IMR-90 (cell line): ENCODE data around the gene SCN8A. TPM values are rescaled to one million over a fixed set of nuclear protein-coding genes. Genes with fewer than 3 reads are reported as not detected.

ENCODE experiments used
- ATAC-seq: fragments of 200-7000 bp; cut with Tn5 transposase; 2 replicates; pipeline ENCODE4 v1.9.1; 2020; ENCODE audit warnings: low read depth, mild to moderate bottlenecking, moderate library complexity
- BruUV-seq: library from RNA; stranded (reverse); fragments of 400-500 nt; replicated peaks from 2 replicates; lab custom pipeline; 2021; lab: Mats Ljungman, UMichigan
- CTCF ChIA-PET: fragments of 300-600 bp; formaldehyde crosslinking; extraction: SDS; loops from one replicate; lab custom pipeline; 2021; ENCODE audit warnings: antibody characterized with exemption; lab: Yijun Ruan, JAX
- POLR2A ChIA-PET: fragments of 300-600 bp; sonication (Branson Sonifier 250); formaldehyde crosslinking; loops from one replicate; lab custom pipeline; 2022; ENCODE audit warnings: antibody characterized with exemption; ENCODE audit not compliant: unreplicated experiment; lab: Charles Lee
- DNase-seq: peaks from one replicate; pipeline ENCODE4 v3.0.0; 2013
- H2AFZ ChIP-seq: replicated peaks from 2 replicates; pipeline ENCODE3; 2013; ENCODE audit warnings: low read length, mild to moderate bottlenecking; ENCODE audit not compliant: poor library complexity
- H2AK5ac ChIP-seq: 2 replicates; pipeline ENCODE4 v1.6.1; 2013; ENCODE audit warnings: low read depth, low read length, inconsistent platforms
- H2AK9ac ChIP-seq: replicated peaks from 2 replicates; pipeline ENCODE3; 2013; ENCODE audit warnings: mild to moderate bottlenecking, low read depth, low read length, moderate library complexity; ENCODE audit not compliant: poor library complexity
- H2BK120ac ChIP-seq: 2 replicates; pipeline ENCODE4 v1.6.1; 2013; ENCODE audit warnings: low read depth, low read length, inconsistent platforms
- H2BK15ac ChIP-seq: 3 replicates; pipeline ENCODE4 v1.6.1; 2013; ENCODE audit warnings: low read depth, low read length, inconsistent platforms
- H2BK20ac ChIP-seq: 2 replicates; pipeline ENCODE4 v1.6.1; 2013; ENCODE audit warnings: low read depth, mild to moderate bottlenecking, inconsistent platforms, low read length, moderate library complexity
- H2BK5ac ChIP-seq: 2 replicates; pipeline ENCODE4 v1.6.1; 2013; ENCODE audit warnings: mild to moderate bottlenecking, low read depth, low read length, inconsistent platforms; ENCODE audit not compliant: poor library complexity, severe bottlenecking
- H3K14ac ChIP-seq: replicated peaks from 2 replicates; pipeline ENCODE4 v1.6.1; 2013; ENCODE audit warnings: low read depth, low read length, inconsistent platforms
- H3K18ac ChIP-seq: 2 replicates; pipeline ENCODE4 v1.6.1; 2013; ENCODE audit warnings: low read depth, low read length, control low read depth
- H3K23ac ChIP-seq: 2 replicates; pipeline ENCODE4 v1.6.1; 2013; ENCODE audit warnings: low read depth, low read length, inconsistent platforms
- H3K27ac ChIP-seq: 2 replicates; pipeline ENCODE4 v1.5.1; 2013; ENCODE audit warnings: mild to moderate bottlenecking, control low read depth, low read length; ENCODE audit not compliant: insufficient read depth
- H3K27me3 ChIP-seq: 2 replicates; pipeline ENCODE4 v1.6.1; 2013; ENCODE audit warnings: low read length; ENCODE audit not compliant: control insufficient read depth, insufficient read depth
- H3K36me3 ChIP-seq: 2 replicates; pipeline ENCODE4 v1.6.1; 2013; ENCODE audit warnings: low read length, mixed read lengths; ENCODE audit not compliant: control insufficient read depth, insufficient read depth
- H3K4ac ChIP-seq: 2 replicates; pipeline ENCODE4 v1.6.1; 2013; ENCODE audit warnings: low read depth, low read length, inconsistent platforms
- H3K4me1 ChIP-seq: 2 replicates; pipeline ENCODE4 v1.6.1; 2013; ENCODE audit warnings: low read length, mixed read lengths; ENCODE audit not compliant: control insufficient read depth, insufficient read depth
- H3K4me2 ChIP-seq: 2 replicates; pipeline ENCODE4 v1.6.1; 2013; ENCODE audit warnings: low read depth, mild to moderate bottlenecking, control low read depth, low read length, moderate library complexity
- H3K4me3 ChIP-seq: 2 replicates; pipeline ENCODE4 v1.5.1; 2013; ENCODE audit warnings: low read depth, mild to moderate bottlenecking, control low read depth, low read length, moderate library complexity; ENCODE audit not compliant: insufficient read depth
- H3K56ac ChIP-seq: 2 replicates; pipeline ENCODE4 v1.6.1; 2013; ENCODE audit warnings: low read length, inconsistent platforms; ENCODE audit not compliant: insufficient read depth; ENCODE audit errors: extremely low read depth
- H3K79me1 ChIP-seq, 2 experiments: 2 replicates each; pipeline ENCODE4 v1.6.1; 2013; ENCODE audit warnings: low read length in 2 of 2, inconsistent platforms in 1 of 2, low read depth in 1 of 2
- H3K9ac ChIP-seq: 2 replicates; pipeline ENCODE4 v1.6.1; 2013; ENCODE audit warnings: low read depth, low read length, control low read depth
- H3K9me1 ChIP-seq: 2 replicates; pipeline ENCODE4 v1.6.1; 2013; ENCODE audit warnings: low read length, inconsistent platforms; ENCODE audit not compliant: insufficient read depth
- H3K9me3 ChIP-seq: 2 replicates; pipeline ENCODE4 v1.6.1; 2013; ENCODE audit warnings: low read length; ENCODE audit not compliant: control insufficient read depth, insufficient read depth
- H4K20me1 ChIP-seq: 2 replicates; pipeline ENCODE4 v1.6.1; 2013; ENCODE audit warnings: low read length, inconsistent platforms; ENCODE audit not compliant: insufficient read depth
- H4K5ac ChIP-seq: 2 replicates; pipeline ENCODE4 v1.6.1; 2013; ENCODE audit warnings: mild to moderate bottlenecking, low read depth, low read length, control low read depth
- H4K8ac ChIP-seq, 2 experiments: 2 replicates each; pipeline ENCODE4 v1.6.1; 2013; ENCODE audit warnings: low read depth in 2 of 2, low read length in 2 of 2, control low read depth in 1 of 2, inconsistent platforms in 1 of 2
- H4K91ac ChIP-seq: 2 replicates; pipeline ENCODE4 v1.6.1; 2013; ENCODE audit warnings: low read depth, low read length, inconsistent platforms; ENCODE audit not compliant: insufficient read depth
- USF2 ChIP-seq: fragments of 150-350 bp; IDR thresholded peaks from 2 replicates; pipeline ENCODE4 v1.6.1; 2017; ENCODE audit warnings: mild to moderate bottlenecking, antibody characterized with exemption, low read length, low read depth
- WGBS, 2 experiments: methylation state at CpG; one replicate each; pipeline versions ENCODE4 v1.1.5 to v1.1.7; 2013; ENCODE audit warnings: missing lambda C conversion rate in 2 of 2; ENCODE audit not compliant: insufficient read length in 1 of 2; ENCODE audit errors: extremely low coverage in 2 of 2; 5-methylcytosine and 5-hydroxymethylcytosine counted together
- dilution Hi-C: fragments of 300-500 bp; cut with HindIII; formaldehyde crosslinking; loops from one replicate; pipeline ENCODE4 v1.14.3; 2018; ENCODE audit warnings: low sequenced_read_pairs; ENCODE audit not compliant: unreplicated experiment
- in situ Hi-C: fragments of 300-500 bp; cut with MboI; formaldehyde crosslinking; loops from 3 replicates; pipeline ENCODE4 v1.14.3; 2019; ENCODE audit warnings: low sequenced_read_pairs, inconsistent platforms, mixed read lengths
- intact Hi-C: fragments of 100-400 bp; cut with micrococcal nuclease; formaldehyde crosslinking; loops from 2 replicates; pipeline ENCODE4 v1.10.0; 2022
- polyA plus RNA-seq, 3 experiments: library from polyadenylated mRNA; depleted of rRNA; stranded (reverse); fragments of >200 nt; gene quantifications; 2 replicates each; pipeline ENCODE4 v1.2.3, GENCODE V29; 2012; ENCODE audit warnings: low replicate concordance in 1 of 3
- total RNA-seq: library from RNA; depleted of rRNA; stranded (reverse); fragments of >200 nt; gene quantifications from 2 replicates; pipeline ENCODE4 v1.2.3, GENCODE V29; 2012

Gene SCN8A
- total and polyA plus RNA-seq, 2 of the 4 experiments (the other 2 are of a cell fraction), result 6.9 to 19.7 TPM

GRCh38 chr12:51702587-51702986 lies 111.6 kb downstream of the SCN8A start:
- no peak overlapping the region for H3K23ac ChIP-seq
- intact Hi-C loops, result no loop called here
- H2AK9ac ChIP-seq, result no peak overlapping the region
- CTCF ChIA-PET, result no interaction called here
- ATAC-seq, result no peak
- no peaks in the 10 kb centered on the region for H3K79me1 ChIP-seq
- no peak for DNase-seq
- no peak overlapping the region for H2BK20ac ChIP-seq
- H3K27me3 ChIP-seq, result no peaks in the 10 kb centered on the region
- H2AFZ ChIP-seq, result no peak overlapping the region
- H3K9me1 ChIP-seq, result peaks cover 3% of the 10 kb centered on the region; the same call in 1 of the 2 replicates
- no peak overlapping the region for H4K5ac ChIP-seq
- in situ Hi-C loops, result no loop called here
- H3K4me2 ChIP-seq, result no peak overlapping the region
- no peaks in the 10 kb centered on the region for H3K9me3 ChIP-seq
- H3K9ac ChIP-seq, result no peak overlapping the region
- no peak overlapping the region for H3K14ac ChIP-seq
- TF ChIP-seq USF2, result no peak
- no peak overlapping the region for H2BK15ac ChIP-seq
- H3K36me3 ChIP-seq, result peaks cover 3% of the 10 kb centered on the region; the same call in 1 of the 2 replicates
- no peak overlapping the region for H3K4ac ChIP-seq
- H2BK120ac ChIP-seq, result no peak overlapping the region
- no peak overlapping the region for H2BK5ac ChIP-seq
- POLR2A ChIA-PET, result no interaction called here
- H2AK5ac ChIP-seq, result no peak overlapping the region
- dilution Hi-C loops, result no loop called here
- BruUV-seq, result no TSS peak
- H3K27ac ChIP-seq, result no peak overlapping the region
- no peaks in the 10 kb centered on the region for H3K4me1 ChIP-seq
- no peak overlapping the region for H4K8ac ChIP-seq
- no CpG with 5 or more reads among the region's 1 CpG for WGBS, 2 experiments
- H3K56ac ChIP-seq, result no peak overlapping the region
- H4K91ac ChIP-seq, result no peak overlapping the region
- no peak overlapping the region for H3K4me3 ChIP-seq
- H4K20me1 ChIP-seq, result no peaks in the 10 kb centered on the region
- no peak overlapping the region for H3K18ac ChIP-seq
